ENCODE measurements around the gene GRK4. TPM values are rescaled to one million over a fixed set of nuclear protein-coding genes. Genes with fewer than 3 reads are reported as not detected.
A peak's percentile ranks its signal among the peaks of the same experiment; 100 is the strongest.

GRK4 gene
- total and polyA plus RNA-seq, 12 donors = 4.7 to 24.5 (median 10.3) TPM

DNA sequence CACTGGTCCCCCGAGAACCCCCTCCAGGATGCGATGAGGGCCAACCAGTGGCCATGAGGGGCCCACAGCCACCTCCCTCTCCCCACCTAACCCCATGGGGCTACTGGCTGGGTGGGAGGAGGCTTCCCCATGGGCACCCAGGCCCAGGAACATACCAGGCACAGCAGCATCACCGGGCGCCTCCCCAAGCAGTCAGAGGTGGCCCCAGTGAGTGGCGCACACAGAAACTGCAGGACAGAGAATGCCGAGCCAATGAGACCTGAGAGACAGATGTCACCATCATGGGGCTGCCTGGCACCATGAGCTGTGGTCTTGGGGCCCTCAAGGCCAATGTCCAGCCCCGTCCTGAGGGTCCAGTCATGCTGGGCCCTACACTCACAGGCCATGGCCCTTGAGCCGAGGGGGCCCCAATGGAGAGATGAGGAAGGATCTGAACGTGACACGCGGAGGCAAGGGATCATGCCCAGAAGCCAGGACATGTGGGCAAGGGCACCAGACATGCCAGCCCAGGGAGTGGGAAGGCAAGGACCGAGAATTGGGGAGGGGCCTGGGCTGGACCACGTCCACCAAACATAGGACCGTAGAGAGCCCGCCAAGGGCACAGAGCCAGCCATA is 30.3 kb upstream of the GRK4 start:
- no peaks in the 10 kb centered on the region for H3K9me3 ChIP-seq
- H3K27ac ChIP-seq = peak overlapping the region in 9 of 10 donors; percentile 83 to 95 (median 90)

DNA sequence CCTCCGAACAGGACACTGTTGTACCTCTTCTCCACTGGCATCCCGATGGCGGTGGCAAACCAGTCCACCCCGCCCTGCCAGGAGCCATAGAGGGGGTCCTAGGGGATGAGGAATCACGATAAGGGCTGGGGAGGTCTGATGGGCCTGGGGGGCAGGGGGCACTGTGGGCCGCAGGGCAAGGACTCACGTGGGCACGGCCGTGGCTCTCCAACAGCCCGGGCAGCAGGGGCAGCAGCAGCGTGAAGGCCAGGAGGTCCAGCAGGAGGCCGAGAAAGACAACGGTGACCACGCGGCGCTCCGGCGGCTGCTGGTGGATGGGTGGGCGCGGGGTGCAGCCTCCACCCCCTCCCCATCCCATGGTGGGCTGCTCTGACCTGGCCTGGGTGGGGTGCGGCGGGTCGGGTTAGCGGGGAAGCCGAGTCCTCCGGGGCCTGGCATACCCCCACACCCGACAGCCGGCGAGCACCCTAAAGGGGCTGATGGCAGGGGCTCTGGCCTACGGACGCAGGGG is 29.8 kb upstream of the GRK4 start:
- 31 to 40% methylated on average over 31 of the region's 31 CpGs for WGBS, 2 donors
- peaks cover 0 to 52% (median 22%) of the 10 kb centered on the region in 9 donors for H3K36me3 ChIP-seq
- no peaks in the 10 kb centered on the region for H3K27me3 ChIP-seq
- peaks cover 7 to 61% (median 57%) of the 10 kb centered on the region in 9 donors for H3K4me1 ChIP-seq
- H3K4me3 ChIP-seq = peak overlapping the region; percentile 54 to 100 (median 94)
- DNase-seq = no peak
- peak in 1 of 8 donors; percentile 4 for ATAC-seq
- intact Hi-C loops (cut with DNase I) = loop anchor here in 7 of 10 donors (5.0 to 10.0 kb wide), 6 partner anchors 71 to 179 kb away; partner anchors contain the start of genes ADD1 (in 2 of the 7) and TNIP2 (in 1 of the 7)
- no peaks in the 10 kb centered on the region for H3K9me3 ChIP-seq
- peak overlapping the region; percentile 40 to 95 (median 90) for H3K27ac ChIP-seq
- TF ChIP-seq, protein P1, sequence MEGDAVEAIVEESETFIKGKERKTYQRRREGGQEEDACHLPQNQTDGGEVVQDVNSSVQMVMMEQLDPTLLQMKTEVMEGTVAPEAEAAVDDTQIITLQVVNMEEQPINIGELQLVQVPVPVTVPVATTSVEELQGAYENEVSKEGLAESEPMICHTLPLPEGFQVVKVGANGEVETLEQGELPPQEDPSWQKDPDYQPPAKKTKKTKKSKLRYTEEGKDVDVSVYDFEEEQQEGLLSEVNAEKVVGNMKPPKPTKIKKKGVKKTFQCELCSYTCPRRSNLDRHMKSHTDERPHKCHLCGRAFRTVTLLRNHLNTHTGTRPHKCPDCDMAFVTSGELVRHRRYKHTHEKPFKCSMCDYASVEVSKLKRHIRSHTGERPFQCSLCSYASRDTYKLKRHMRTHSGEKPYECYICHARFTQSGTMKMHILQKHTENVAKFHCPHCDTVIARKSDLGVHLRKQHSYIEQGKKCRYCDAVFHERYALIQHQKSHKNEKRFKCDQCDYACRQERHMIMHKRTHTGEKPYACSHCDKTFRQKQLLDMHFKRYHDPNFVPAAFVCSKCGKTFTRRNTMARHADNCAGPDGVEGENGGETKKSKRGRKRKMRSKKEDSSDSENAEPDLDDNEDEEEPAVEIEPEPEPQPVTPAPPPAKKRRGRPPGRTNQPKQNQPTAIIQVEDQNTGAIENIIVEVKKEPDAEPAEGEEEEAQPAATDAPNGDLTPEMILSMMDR (IDR thresholded peaks at IDR 0.05) = no peak

More for the DNA sequence above, 30.3 kb upstream of the GRK4 start:
- TF ChIP-seq, protein P1 (IDR thresholded peaks at IDR 0.05) = no peak
- peak overlapping the region in 8 of 10 donors; percentile 54 to 100 (median 94) for H3K4me3 ChIP-seq
- DNase-seq (peak in 1 of 2 donors; percentile 20), ATAC-seq (no peak)
- intact Hi-C loops (cut with DNase I) = loop anchor here in 7 of 10 donors (5.0 to 10.0 kb wide), 6 partner anchors 71 to 178 kb away; partner anchors contain the start of genes ADD1 (in 2 of the 7) and TNIP2 (in 1 of the 7)
- H3K4me1 ChIP-seq = peaks cover 7 to 61% (median 57%) of the 10 kb centered on the region in 9 donors
- H3K36me3 ChIP-seq = peaks cover 0 to 52% (median 27%) of the 10 kb centered on the region in 9 donors
- H3K27me3 ChIP-seq = no peaks in the 10 kb centered on the region
- WGBS, 2 donors = 78 to 79% methylated on average over 15 of the region's 15 CpGs

DNA sequence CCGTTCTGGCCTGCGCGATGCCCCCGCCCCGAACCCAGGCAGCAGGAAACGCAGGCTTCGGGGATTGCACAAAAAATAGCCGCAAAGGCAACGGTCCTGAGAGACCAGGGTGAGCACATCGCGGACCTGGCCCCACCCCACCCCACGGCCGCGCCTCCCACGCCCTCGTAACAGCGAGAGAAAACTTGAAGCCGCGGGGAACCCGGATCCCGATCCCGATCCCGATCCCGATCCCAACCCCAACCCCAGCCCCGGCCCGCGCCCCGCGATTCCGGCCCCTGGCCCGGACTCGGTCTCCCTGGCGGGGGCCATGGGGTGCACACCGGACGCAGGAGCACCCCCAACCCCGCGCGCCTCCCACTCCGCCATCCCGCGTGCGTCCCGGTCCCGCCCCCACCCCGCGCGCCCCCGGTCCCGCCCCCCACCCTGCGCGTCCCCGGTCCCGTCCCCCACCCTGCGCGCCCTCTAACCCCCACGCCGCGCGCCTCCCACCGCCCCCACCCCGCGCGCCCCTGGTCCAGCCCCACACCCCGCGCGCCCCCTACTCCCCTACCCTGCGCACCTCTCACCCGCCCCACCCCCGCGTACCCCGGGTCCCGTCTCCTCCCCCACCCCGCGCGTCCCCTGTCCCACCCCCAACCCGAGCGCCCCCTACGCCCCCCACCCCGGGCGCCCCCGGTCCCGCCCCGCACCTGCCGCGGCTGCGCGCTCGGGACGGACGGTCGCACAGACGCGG is 29.1 kb upstream of the GRK4 start:
- Histone ChIP-seq H3K4me1 (peaks cover 7 to 61% (median 57%) of the 10 kb centered on the region in 9 donors), H3K36me3 (peaks cover 0 to 52% (median 20%) of the 10 kb centered on the region in 9 donors), H3K27ac (peak overlapping the region; percentile 40 to 95 (median 90)), H3K9me3 (no peaks in the 10 kb centered on the region), H3K4me3 (peak overlapping the region; percentile 54 to 100 (median 94)), H3K27me3 (no peaks in the 10 kb centered on the region)
- ATAC-seq (peak in 7 of 8 donors; percentile 0 to 30 (median 8)), DNase-seq (peak; percentile 41 to 67)
- intact Hi-C loops (cut with DNase I) = loop anchor here in 7 of 10 donors (5.0 to 10.0 kb wide), 6 partner anchors 72 to 179 kb away; partner anchors contain the start of genes ADD1 (in 2 of the 7) and TNIP2 (in 1 of the 7)
- 1% methylated on average over 48 to 93 of the region's 93 CpGs for WGBS, 2 donors
- TF ChIP-seq, protein P1 (IDR thresholded peaks at IDR 0.05) = no peak

Measured in heart right ventricle (tissue), 16 donors.